ENCODE measurements around the gene FBXW11. TPM values are rescaled to one million over a fixed set of nuclear protein-coding genes. Genes with fewer than 3 reads are reported as not detected.

Gene FBXW11
- total and polyA plus RNA-seq, 2 of the 13 experiments (the other 11 are each of a cell fraction or from before 2014, with no cell fraction given), result 31.7 to 53.6 TPM

DNA sequence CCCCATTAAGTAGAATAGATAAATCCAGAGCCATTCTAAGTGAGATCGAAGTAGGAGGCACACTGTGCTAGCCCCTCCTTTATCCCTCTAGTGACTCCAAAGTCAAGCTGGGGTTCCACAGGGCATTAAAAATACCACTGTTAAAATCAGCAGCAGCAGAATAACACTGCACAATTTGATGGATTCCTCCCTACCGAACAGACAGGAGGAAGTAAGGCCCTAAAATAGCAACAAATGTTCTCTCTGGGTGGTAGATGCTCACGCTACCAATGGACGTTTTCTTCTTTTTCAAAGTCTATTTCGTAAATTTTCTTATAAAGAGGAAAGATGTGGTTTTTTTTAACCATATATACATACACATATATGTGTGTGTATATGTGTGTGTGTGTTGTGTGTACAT is 54.4 kb downstream of the FBXW11 start:
- intact Hi-C loops (cut with micrococcal nuclease; ENCODE audit: unreplicated experiment), result no loop called here
- DNase-seq (ENCODE audit: low spot score) (no peak), FAIRE-seq (no peak), ATAC-seq (no peak)
- H2AFZ ChIP-seq (ENCODE audit: low read length), result no peak overlapping the region
- H3K36me3 ChIP-seq (replicated peaks in 1 of 2; ENCODE audit: control insufficient read depth in 1 of 2, insufficient read depth in 2 of 2, low read length in 2 of 2), result no peaks in the 10 kb centered on the region; a peak in 1 of 5 replicates
- ChIA-PET POLR2A (no interaction called here), CTCF (ENCODE audit: low intra/inter-chr PET ratio, low total read pairs) (no interaction called here)
- H3K4me3 ChIP-seq (replicated peaks in 1 of 3; ENCODE audit: insufficient read depth in 1 of 3, low read depth in 2 of 3, low read length in 3 of 3), result no peak overlapping the region
- no peaks in the 10 kb centered on the region for H3K27me3 ChIP-seq (ENCODE audit: control insufficient read depth in 1 of 2, insufficient read depth in 2 of 2, low read length in 2 of 2)
- in situ Hi-C loops (cut with HindIII; ENCODE audit: extremely low pct_ligation_motif_present, low pct_unique_long_range_greater_than_20kb), result no loop called here
- no peaks in the 10 kb centered on the region for H3K9me3 ChIP-seq (ENCODE audit: low read length)
- no peak overlapping the region for H3K4me2 ChIP-seq (ENCODE audit: low read depth, low read length)
- H3K9ac ChIP-seq (ENCODE audit: insufficient read depth, low read depth, low read length), result no peak overlapping the region
- 97% methylated on average over 5 of the region's 5 CpGs for WGBS (ENCODE audit: low lambda C conversion rate)
- peaks cover 13% of the 10 kb centered on the region for H4K20me1 ChIP-seq (ENCODE audit: insufficient read depth, low read length)
- peaks cover 75% of the 10 kb centered on the region for H3K79me2 ChIP-seq (ENCODE audit: insufficient read depth, low read length)
- peaks cover 42% of the 10 kb centered on the region for H3K4me1 ChIP-seq (ENCODE audit: insufficient read depth, low read length)
- H3K27ac ChIP-seq (ENCODE audit: extremely low read length, insufficient read depth, low read length), result no peak overlapping the region
- TF ChIP-seq, protein P1, sequence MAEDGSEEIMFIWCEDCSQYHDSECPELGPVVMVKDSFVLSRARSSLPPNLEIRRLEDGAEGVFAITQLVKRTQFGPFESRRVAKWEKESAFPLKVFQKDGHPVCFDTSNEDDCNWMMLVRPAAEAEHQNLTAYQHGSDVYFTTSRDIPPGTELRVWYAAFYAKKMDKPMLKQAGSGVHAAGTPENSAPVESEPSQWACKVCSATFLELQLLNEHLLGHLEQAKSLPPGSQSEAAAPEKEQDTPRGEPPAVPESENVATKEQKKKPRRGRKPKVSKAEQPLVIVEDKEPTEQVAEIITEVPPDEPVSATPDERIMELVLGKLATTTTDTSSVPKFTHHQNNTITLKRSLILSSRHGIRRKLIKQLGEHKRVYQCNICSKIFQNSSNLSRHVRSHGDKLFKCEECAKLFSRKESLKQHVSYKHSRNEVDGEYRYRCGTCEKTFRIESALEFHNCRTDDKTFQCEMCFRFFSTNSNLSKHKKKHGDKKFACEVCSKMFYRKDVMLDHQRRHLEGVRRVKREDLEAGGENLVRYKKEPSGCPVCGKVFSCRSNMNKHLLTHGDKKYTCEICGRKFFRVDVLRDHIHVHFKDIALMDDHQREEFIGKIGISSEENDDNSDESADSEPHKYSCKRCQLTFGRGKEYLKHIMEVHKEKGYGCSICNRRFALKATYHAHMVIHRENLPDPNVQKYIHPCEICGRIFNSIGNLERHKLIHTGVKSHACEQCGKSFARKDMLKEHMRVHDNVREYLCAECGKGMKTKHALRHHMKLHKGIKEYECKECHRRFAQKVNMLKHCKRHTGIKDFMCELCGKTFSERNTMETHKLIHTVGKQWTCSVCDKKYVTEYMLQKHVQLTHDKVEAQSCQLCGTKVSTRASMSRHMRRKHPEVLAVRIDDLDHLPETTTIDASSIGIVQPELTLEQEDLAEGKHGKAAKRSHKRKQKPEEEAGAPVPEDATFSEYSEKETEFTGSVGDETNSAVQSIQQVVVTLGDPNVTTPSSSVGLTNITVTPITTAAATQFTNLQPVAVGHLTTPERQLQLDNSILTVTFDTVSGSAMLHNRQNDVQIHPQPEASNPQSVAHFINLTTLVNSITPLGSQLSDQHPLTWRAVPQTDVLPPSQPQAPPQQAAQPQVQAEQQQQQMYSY (CRISPR knock-in tag; IDR thresholded peaks at IDR 0.05), result no peak
- TF ChIP-seq, protein P2, sequence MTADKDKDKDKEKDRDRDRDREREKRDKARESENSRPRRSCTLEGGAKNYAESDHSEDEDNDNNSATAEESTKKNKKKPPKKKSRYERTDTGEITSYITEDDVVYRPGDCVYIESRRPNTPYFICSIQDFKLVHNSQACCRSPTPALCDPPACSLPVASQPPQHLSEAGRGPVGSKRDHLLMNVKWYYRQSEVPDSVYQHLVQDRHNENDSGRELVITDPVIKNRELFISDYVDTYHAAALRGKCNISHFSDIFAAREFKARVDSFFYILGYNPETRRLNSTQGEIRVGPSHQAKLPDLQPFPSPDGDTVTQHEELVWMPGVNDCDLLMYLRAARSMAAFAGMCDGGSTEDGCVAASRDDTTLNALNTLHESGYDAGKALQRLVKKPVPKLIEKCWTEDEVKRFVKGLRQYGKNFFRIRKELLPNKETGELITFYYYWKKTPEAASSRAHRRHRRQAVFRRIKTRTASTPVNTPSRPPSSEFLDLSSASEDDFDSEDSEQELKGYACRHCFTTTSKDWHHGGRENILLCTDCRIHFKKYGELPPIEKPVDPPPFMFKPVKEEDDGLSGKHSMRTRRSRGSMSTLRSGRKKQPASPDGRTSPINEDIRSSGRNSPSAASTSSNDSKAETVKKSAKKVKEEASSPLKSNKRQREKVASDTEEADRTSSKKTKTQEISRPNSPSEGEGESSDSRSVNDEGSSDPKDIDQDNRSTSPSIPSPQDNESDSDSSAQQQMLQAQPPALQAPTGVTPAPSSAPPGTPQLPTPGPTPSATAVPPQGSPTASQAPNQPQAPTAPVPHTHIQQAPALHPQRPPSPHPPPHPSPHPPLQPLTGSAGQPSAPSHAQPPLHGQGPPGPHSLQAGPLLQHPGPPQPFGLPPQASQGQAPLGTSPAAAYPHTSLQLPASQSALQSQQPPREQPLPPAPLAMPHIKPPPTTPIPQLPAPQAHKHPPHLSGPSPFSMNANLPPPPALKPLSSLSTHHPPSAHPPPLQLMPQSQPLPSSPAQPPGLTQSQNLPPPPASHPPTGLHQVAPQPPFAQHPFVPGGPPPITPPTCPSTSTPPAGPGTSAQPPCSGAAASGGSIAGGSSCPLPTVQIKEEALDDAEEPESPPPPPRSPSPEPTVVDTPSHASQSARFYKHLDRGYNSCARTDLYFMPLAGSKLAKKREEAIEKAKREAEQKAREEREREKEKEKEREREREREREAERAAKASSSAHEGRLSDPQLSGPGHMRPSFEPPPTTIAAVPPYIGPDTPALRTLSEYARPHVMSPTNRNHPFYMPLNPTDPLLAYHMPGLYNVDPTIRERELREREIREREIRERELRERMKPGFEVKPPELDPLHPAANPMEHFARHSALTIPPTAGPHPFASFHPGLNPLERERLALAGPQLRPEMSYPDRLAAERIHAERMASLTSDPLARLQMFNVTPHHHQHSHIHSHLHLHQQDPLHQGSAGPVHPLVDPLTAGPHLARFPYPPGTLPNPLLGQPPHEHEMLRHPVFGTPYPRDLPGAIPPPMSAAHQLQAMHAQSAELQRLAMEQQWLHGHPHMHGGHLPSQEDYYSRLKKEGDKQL (CRISPR knock-in tag; IDR thresholded peaks at IDR 0.05; ENCODE audit: low read depth), result no peak
- BruUV-seq (replicated peaks), result no TSS peak

All from HepG2 (cell line).